Measurements from ENCODE around the gene KCNQ4.

Gene KCNQ4

GRCh38 chr1:40844079-40844478 lies 60.5 kb downstream of the KCNQ4 start:
- DNase-seq: no peak

GRCh38 chr1:40844887-40845878 lies 61.6 kb downstream of the KCNQ4 start:
- no peak for DNase-seq

- no peak for DNase-seq
These were observed 62.3 kb downstream of the KCNQ4 start for GRCh38 chr1:40845895-40846294.

GRCh38 chr1:40847023-40847745 lies 63.6 kb downstream of the KCNQ4 start:
- no peak for DNase-seq

- DNase-seq: peak; percentile 16
These were observed 65.1 kb downstream of the KCNQ4 start for GRCh38 chr1:40848530-40849189.

GRCh38 chr1:40849801-40850592 lies 66.4 kb downstream of the KCNQ4 start:
- DNase-seq: peak; percentile 32

GRCh38 chr1:40851643-40852042 lies 68.1 kb downstream of the KCNQ4 start:
- DNase-seq: no peak

- no peak for DNase-seq
These were observed 69.7 kb downstream of the KCNQ4 start for GRCh38 chr1:40853113-40853884.

- DNase-seq: no peak
These were observed 70.2 kb downstream of the KCNQ4 start for GRCh38 chr1:40853885-40854170.

- DNase-seq: no peak
These were observed 71.9 kb downstream of the KCNQ4 start for GRCh38 chr1:40855513-40855912.

GRCh38 chr1:40856116-40856515 lies 72.5 kb downstream of the KCNQ4 start:
- DNase-seq: no peak

GRCh38 chr1:40856656-40857302 lies 73.2 kb downstream of the KCNQ4 start:
- no peak for DNase-seq

- peak; percentile 75 for DNase-seq
These were observed 74.2 kb downstream of the KCNQ4 start for GRCh38 chr1:40857737-40858136.

- DNase-seq: no peak
These were observed 75.3 kb downstream of the KCNQ4 start for GRCh38 chr1:40858856-40859416.

GRCh38 chr1:40860706-40861223 lies 77.2 kb downstream of the KCNQ4 start:
- no peak for DNase-seq

GRCh38 chr1:40861224-40862003 lies 77.8 kb downstream of the KCNQ4 start:
- DNase-seq: no peak

- DNase-seq: peak; percentile 83
These were observed 78.6 kb downstream of the KCNQ4 start, which contains the start of gene CITED4 for GRCh38 chr1:40862008-40862863. Gene CITED4 (minus strand): TSS chr1:40862363. CDS start chr1:40862127, 236 bp downstream.

GRCh38 chr1:40868051-40868723 lies 84.6 kb downstream of the KCNQ4 start:
- no peak for DNase-seq

Measured in DMS79 (cell line).